Esophagus muscularis mucosa (tissue), 4 donors: ENCODE data around the gene LRRK1. TPM values are rescaled to one million over a fixed set of nuclear protein-coding genes. Genes with fewer than 3 reads are reported as not detected.

Experiments used
- DNase-seq: peaks from one replicate; pipeline ENCODE4 v3.0.0-alpha.2; 2017; ENCODE audit errors: extremely low spot score
- H3K27ac ChIP-seq, 4 donors: fragments of 200-600 bp; sonication (generic); replicated peaks in 1 of 4; 1 replicate in 3 of 4; 2 replicates in 1 of 4; pipeline ENCODE4 v1.5.1; 2016 to 2019; ENCODE audit warnings: mild to moderate bottlenecking in 1 of 4
- H3K27me3 ChIP-seq, 4 donors: fragments of 200-600 bp; sonication (generic); one replicate each; pipeline versions ENCODE4 v1.5.1 to v1.6.0; 2016 to 2019
- H3K36me3 ChIP-seq, 4 donors: fragments of 200-600 bp; sonication (generic); one replicate each; pipeline ENCODE4 v1.5.1; 2016 to 2019
- H3K4me1 ChIP-seq, 4 donors: fragments of 200-600 bp; sonication (generic); one replicate each; pipeline ENCODE4 v1.5.1; 2016 to 2019
- H3K4me3 ChIP-seq, 4 donors: fragments of 200-600 bp; sonication (generic); 1 replicate in 2 of 4; 2 replicates in 2 of 4; pipeline ENCODE4 v1.5.1; 2016 to 2019; ENCODE audit warnings: mild to moderate bottlenecking in 4 of 4, moderate library complexity in 1 of 4
- H3K9me3 ChIP-seq, 4 donors: fragments of 200-600 bp; sonication (generic); 1 replicate in 3 of 4; 2 replicates in 1 of 4; pipeline ENCODE4 v1.5.1; 2016 to 2019
- EP300 ChIP-seq: sonication (generic); formaldehyde crosslinking; IDR thresholded peaks from one replicate; pipeline ENCODE4 v1.6.1; 2017; ENCODE audit warnings: antibody characterized with exemption
- POLR2A ChIP-seq: fragments of 450-650 bp; IDR thresholded peaks from one replicate; pipeline ENCODE4 v1.6.1; 2017; ENCODE audit warnings: antibody characterized with exemption, moderate library complexity, mild to moderate bottlenecking, low read depth
- POLR2AphosphoS5 ChIP-seq, 2 donors: sonication (generic); formaldehyde crosslinking; IDR thresholded peaks; one replicate each; pipeline ENCODE4 v1.6.1; 2017; ENCODE audit warnings: antibody characterized with exemption in 2 of 2
- WGBS: methylation state at CpG from one replicate; pipeline ENCODE4 v1.1.5; 2018; 5-methylcytosine and 5-hydroxymethylcytosine counted together
- intact Hi-C: fragments of 100-400 bp; cut with DNase I; formaldehyde crosslinking; loops from one replicate; pipeline ENCODE4 v1.15.1; 2023
- total RNA-seq, 4 donors: library from RNA; depleted of rRNA; stranded (reverse); fragments of >200 nt; gene quantifications; one replicate each; pipeline versions ENCODE4 v1.1.0 to v1.2.1, GENCODE V29; 2016
- TF ChIP-seq, protein P1 (sequence below), 3 experiments: fragments of 200-600 bp in 2 of 3; fragments of 450-650 bp in 1 of 3; sonication (generic) in 2 of 3; IDR thresholded peaks; one replicate each; pipeline ENCODE4 v1.5.1; 2017 to 2019; ENCODE audit warnings: antibody characterized with exemption in 3 of 3, mild to moderate bottlenecking in 2 of 3, moderate library complexity in 1 of 3

LRRK1 gene
- total RNA-seq, 4 donors from 2014 or later: 11.3 to 18.0 (median 15.4) TPM

GRCh38 chr15:100942656-100943425 is 23.7 kb downstream of the LRRK1 start:
- Histone ChIP-seq H3K4me1 (peaks cover 0 to 9% (median 3%) of the 10 kb centered on the region in 4 donors), H3K9me3 (no peaks in the 10 kb centered on the region), H3K27me3 (no peaks in the 10 kb centered on the region), H3K36me3 (no peaks in the 10 kb centered on the region), H3K27ac (no peak overlapping the region), H3K4me3 (no peak overlapping the region)
- TF ChIP-seq POLR2A (no peak), EP300 (no peak), POLR2AphosphoS5 (IDR thresholded peaks at IDR 0.05) (no peak)
- peak; percentile 86 for DNase-seq
- intact Hi-C loops: no loop called here
- WGBS: 93% methylated on average over 9 of the region's 10 CpGs

- Histone ChIP-seq H3K27ac (no peak overlapping the region), H3K9me3 (no peaks in the 10 kb centered on the region), H3K36me3 (no peaks in the 10 kb centered on the region), H3K27me3 (no peaks in the 10 kb centered on the region), H3K4me1 (peaks cover 0 to 9% (median 3%) of the 10 kb centered on the region in 4 donors), H3K4me3 (no peak overlapping the region)
- 74% methylated on average over 7 of the region's 7 CpGs for WGBS
- intact Hi-C loops: no loop called here
- no peak for TF ChIP-seq POLR2A
- TF ChIP-seq EP300: no peak
- TF ChIP-seq, protein P1, sequence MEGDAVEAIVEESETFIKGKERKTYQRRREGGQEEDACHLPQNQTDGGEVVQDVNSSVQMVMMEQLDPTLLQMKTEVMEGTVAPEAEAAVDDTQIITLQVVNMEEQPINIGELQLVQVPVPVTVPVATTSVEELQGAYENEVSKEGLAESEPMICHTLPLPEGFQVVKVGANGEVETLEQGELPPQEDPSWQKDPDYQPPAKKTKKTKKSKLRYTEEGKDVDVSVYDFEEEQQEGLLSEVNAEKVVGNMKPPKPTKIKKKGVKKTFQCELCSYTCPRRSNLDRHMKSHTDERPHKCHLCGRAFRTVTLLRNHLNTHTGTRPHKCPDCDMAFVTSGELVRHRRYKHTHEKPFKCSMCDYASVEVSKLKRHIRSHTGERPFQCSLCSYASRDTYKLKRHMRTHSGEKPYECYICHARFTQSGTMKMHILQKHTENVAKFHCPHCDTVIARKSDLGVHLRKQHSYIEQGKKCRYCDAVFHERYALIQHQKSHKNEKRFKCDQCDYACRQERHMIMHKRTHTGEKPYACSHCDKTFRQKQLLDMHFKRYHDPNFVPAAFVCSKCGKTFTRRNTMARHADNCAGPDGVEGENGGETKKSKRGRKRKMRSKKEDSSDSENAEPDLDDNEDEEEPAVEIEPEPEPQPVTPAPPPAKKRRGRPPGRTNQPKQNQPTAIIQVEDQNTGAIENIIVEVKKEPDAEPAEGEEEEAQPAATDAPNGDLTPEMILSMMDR (IDR thresholded peaks at IDR 0.05): no peak
- no peak for TF ChIP-seq POLR2AphosphoS5 (IDR thresholded peaks at IDR 0.05)
- DNase-seq: no peak
Measured at GRCh38 chr15:100944244-100944895, 25.2 kb downstream of the LRRK1 start.

- H3K36me3 ChIP-seq: no peaks in the 10 kb centered on the region
- no peak for DNase-seq
- 84% methylated on average over 6 of the region's 6 CpGs for WGBS
- H3K9me3 ChIP-seq: no peaks in the 10 kb centered on the region
- no peak overlapping the region for H3K27ac ChIP-seq
- intact Hi-C loops: no loop called here
- TF ChIP-seq, protein P1 (IDR thresholded peaks at IDR 0.05): no peak
- TF ChIP-seq POLR2AphosphoS5 (IDR thresholded peaks at IDR 0.05) (no peak), POLR2A (no peak), EP300 (no peak)
- H3K4me1 ChIP-seq: peaks cover 0 to 9% (median 3%) of the 10 kb centered on the region in 4 donors
- no peaks in the 10 kb centered on the region for H3K27me3 ChIP-seq
- H3K4me3 ChIP-seq: no peak overlapping the region
Measured at GRCh38 chr15:100944986-100945385, 25.8 kb downstream of the LRRK1 start.

- Histone ChIP-seq H3K4me1 (peaks cover 0 to 9% (median 3%) of the 10 kb centered on the region in 4 donors), H3K27me3 (no peaks in the 10 kb centered on the region), H3K27ac (no peak overlapping the region), H3K9me3 (no peaks in the 10 kb centered on the region), H3K36me3 (no peaks in the 10 kb centered on the region), H3K4me3 (no peak overlapping the region)
- intact Hi-C loops: no loop called here
- no peak for TF ChIP-seq POLR2A
- TF ChIP-seq, protein P1 (IDR thresholded peaks at IDR 0.05): no peak
- TF ChIP-seq EP300: no peak
- TF ChIP-seq POLR2AphosphoS5 (IDR thresholded peaks at IDR 0.05): no peak
- DNase-seq: no peak
- WGBS: 66% methylated on average over 10 of the region's 10 CpGs
Measured at GRCh38 chr15:100947760-100948429, 28.7 kb downstream of the LRRK1 start.

- H3K4me1 ChIP-seq: peaks cover 0 to 9% (median 3%) of the 10 kb centered on the region in 4 donors
- H3K27me3 ChIP-seq: no peaks in the 10 kb centered on the region
- DNase-seq: no peak
- intact Hi-C loops: no loop called here
- no peak for TF ChIP-seq POLR2A
- TF ChIP-seq EP300: no peak
- TF ChIP-seq, protein P1 (IDR thresholded peaks at IDR 0.05): no peak
- TF ChIP-seq POLR2AphosphoS5 (IDR thresholded peaks at IDR 0.05): no peak
- WGBS: 85% methylated on average over 3 of the region's 3 CpGs
- no peaks in the 10 kb centered on the region for H3K9me3 ChIP-seq
- H3K36me3 ChIP-seq: no peaks in the 10 kb centered on the region
- no peak overlapping the region for H3K4me3 ChIP-seq
- H3K27ac ChIP-seq: no peak overlapping the region
Measured at GRCh38 chr15:100948430-100948762, 29.2 kb downstream of the LRRK1 start.
